Measurements from ENCODE around the gene COPG1.
A peak's percentile ranks its signal among the peaks of the same experiment; 100 is the strongest.

COPG1 gene

DNA sequence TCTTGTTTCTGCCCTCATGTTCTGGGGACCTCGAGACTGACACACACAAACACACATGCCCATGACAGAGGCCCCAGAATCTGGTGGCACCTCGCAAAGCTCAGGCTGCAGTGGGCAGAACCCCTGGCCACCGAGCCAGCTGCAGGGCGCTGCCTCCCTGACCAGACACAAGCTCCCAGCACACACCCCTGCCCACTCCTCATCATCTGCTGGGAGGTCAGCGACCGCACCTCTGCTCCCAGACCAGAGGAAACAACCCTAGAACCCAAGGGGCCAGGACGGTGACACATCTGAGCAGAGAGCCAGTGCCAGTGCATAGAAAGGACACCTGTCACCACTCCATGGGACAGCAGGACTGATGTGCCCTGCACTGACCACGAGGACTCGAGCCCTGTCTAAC is 72.5 kb downstream of the COPG1 start:
- TF ChIP-seq, protein P1, sequence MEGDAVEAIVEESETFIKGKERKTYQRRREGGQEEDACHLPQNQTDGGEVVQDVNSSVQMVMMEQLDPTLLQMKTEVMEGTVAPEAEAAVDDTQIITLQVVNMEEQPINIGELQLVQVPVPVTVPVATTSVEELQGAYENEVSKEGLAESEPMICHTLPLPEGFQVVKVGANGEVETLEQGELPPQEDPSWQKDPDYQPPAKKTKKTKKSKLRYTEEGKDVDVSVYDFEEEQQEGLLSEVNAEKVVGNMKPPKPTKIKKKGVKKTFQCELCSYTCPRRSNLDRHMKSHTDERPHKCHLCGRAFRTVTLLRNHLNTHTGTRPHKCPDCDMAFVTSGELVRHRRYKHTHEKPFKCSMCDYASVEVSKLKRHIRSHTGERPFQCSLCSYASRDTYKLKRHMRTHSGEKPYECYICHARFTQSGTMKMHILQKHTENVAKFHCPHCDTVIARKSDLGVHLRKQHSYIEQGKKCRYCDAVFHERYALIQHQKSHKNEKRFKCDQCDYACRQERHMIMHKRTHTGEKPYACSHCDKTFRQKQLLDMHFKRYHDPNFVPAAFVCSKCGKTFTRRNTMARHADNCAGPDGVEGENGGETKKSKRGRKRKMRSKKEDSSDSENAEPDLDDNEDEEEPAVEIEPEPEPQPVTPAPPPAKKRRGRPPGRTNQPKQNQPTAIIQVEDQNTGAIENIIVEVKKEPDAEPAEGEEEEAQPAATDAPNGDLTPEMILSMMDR (IDR thresholded peaks at IDR 0.05; ENCODE audit: low read depth, low read length), result no peak

GRCh38 chr3:129323651-129324294 is 74.4 kb downstream of the COPG1 start:
- DNase-seq (ENCODE audit: extremely low read depth, low read depth), result no peak
- TF ChIP-seq, protein P1 (IDR thresholded peaks at IDR 0.05; ENCODE audit: low read depth, low read length), result peak; percentile 25

More for the DNA sequence above, 72.5 kb downstream of the COPG1 start:
- DNase-seq (ENCODE audit: extremely low read depth, low read depth), result no peak

- no peak for DNase-seq (ENCODE audit: extremely low read depth, low read depth)
- TF ChIP-seq, protein P1 (IDR thresholded peaks at IDR 0.05; ENCODE audit: low read depth, low read length), result no peak
Observed at GRCh38 chr3:129324855-129325254, 75.4 kb downstream of the COPG1 start.

DNA sequence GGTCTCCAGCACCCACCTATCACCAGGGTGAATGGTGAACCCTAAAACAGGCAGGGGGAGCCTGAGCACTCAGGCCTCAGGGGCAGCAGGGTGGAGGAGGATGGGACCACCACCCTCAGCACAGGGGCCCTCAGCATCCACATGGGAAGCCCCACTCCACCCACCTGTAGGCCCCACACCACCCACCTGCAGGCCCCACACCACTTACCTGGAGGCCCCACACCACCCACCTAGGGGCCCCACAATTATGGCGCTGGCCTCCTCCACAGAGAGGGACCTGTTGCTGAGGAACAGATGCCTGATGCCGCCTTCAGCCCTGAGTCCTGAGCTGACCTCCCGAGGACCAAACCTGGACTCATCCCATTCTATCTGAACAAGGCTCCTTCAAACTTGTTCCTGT is 76.0 kb downstream of the COPG1 start:
- TF ChIP-seq, protein P1 (IDR thresholded peaks at IDR 0.05; ENCODE audit: low read depth, low read length), result no peak
- no peak for DNase-seq (ENCODE audit: extremely low read depth, low read depth)

DNA sequence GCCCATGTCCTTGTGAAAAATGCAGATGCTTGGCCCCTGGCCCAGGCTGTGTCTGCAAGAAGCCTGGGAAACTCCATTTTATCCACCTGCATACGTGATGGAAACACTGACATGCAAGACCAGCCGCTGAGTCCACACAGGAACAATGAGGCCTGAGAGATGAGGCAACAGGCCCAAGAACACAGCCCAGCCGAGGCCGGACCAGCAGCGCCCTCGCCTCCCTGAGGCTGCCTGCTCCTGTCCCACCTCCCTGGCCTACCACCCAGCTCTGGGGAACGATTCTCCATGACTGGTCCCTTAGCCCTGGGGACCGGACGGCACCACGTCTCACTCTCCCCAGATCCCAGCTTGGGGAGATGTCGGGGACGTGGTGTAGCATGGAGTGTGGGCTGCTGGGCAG is 76.7 kb downstream of the COPG1 start:
- TF ChIP-seq, protein P1 (IDR thresholded peaks at IDR 0.05; ENCODE audit: low read depth, low read length), result no peak
- no peak for DNase-seq (ENCODE audit: extremely low read depth, low read depth)

DNA sequence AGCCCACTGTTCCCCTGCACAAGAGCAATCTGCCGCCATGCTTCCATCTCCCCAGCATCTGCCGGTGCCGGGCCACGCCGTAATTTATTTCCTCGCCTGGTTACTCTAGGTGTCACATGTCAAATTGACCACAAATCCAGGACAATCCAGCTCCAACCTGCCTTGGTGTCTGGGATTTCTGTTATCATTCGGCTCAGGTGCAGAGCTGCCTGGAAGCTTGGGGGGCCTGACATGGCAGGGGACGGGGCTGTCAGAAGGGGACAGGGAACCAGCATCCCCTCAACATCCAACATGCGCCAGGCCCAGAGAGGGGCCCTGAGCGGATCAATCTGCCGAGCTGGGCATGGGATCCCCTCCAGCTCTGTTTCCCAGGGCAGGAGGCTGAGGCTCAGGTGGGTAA is 77.2 kb downstream of the COPG1 start:
- TF ChIP-seq, protein P1 (IDR thresholded peaks at IDR 0.05; ENCODE audit: low read depth, low read length), result no peak
- no peak for DNase-seq (ENCODE audit: extremely low read depth, low read depth)
